Neural cell (in vitro differentiated cells): ENCODE results near the gene DENND1A.

ENCODE experiments used
- CTCF ChIP-seq: fragments of 450-650 bp; IDR thresholded peaks from 2 replicates; pipeline ENCODE4 v1.5.1; 2014; ENCODE audit warnings: antibody characterized with exemption, mild to moderate bottlenecking, moderate library complexity; ENCODE audit not compliant: poor library complexity, severe bottlenecking
- EP300 ChIP-seq: fragments of 450-650 bp; conservative IDR thresholded peaks from 2 replicates; pipeline ENCODE4 v1.6.1; 2014; ENCODE audit warnings: antibody characterized with exemption, mild to moderate bottlenecking, moderate library complexity; ENCODE audit not compliant: poor library complexity, severe bottlenecking
- EZH2 ChIP-seq: fragments of 200-600, 300-800 bp; shearing (Covaris generic), sonication (generic); IDR thresholded peaks from 2 replicates; pipeline ENCODE4 v1.6.1; 2014; ENCODE audit warnings: antibody characterized with exemption, low read length, borderline replicate concordance, mild to moderate bottlenecking; ENCODE audit not compliant: insufficient read depth, poor library complexity, severe bottlenecking
- MXI1 ChIP-seq: fragments of 450-650 bp; conservative IDR thresholded peaks from 2 replicates; pipeline ENCODE4 v1.6.1; 2014; ENCODE audit warnings: antibody characterized with exemption, mild to moderate bottlenecking; ENCODE audit not compliant: poor library complexity, severe bottlenecking
- POLR2AphosphoS5 ChIP-seq: IDR thresholded peaks from 2 replicates; pipeline ENCODE4 v1.6.1; 2012
- RAD21 ChIP-seq: fragments of 450-650 bp; conservative IDR thresholded peaks from 2 replicates; pipeline ENCODE4 v1.6.1; 2014; ENCODE audit warnings: antibody characterized with exemption, mild to moderate bottlenecking, moderate library complexity
- SMC3 ChIP-seq: fragments of 450-650 bp; conservative IDR thresholded peaks from 2 replicates; pipeline ENCODE4 v1.6.1; 2014; ENCODE audit warnings: antibody characterized with exemption, mild to moderate bottlenecking, moderate library complexity; ENCODE audit not compliant: poor library complexity

GRCh38 chr9:123349033-123349432 is 580.9 kb downstream of the DENND1A start:
- no peak for TF ChIP-seq CTCF
- no peak for TF ChIP-seq RAD21
- no peak for TF ChIP-seq POLR2AphosphoS5
- no peak for TF ChIP-seq EP300
- no peak for TF ChIP-seq SMC3
- no peak for TF ChIP-seq MXI1
- no peak for TF ChIP-seq EZH2
